DOHH2 (cell line): Measurements from ENCODE around the gene CCL22.

ENCODE experiments used
- H3F3A ChIP-seq: fragments of 200-600 bp; sonication (generic), shearing (Covaris generic); 2 replicates; pipeline ENCODE4 v1.6.0; 2016; ENCODE audit warnings: antibody characterized with exemption, mild to moderate bottlenecking; ENCODE audit not compliant: control insufficient read depth, insufficient read depth
- H3K27ac ChIP-seq: fragments of 200-600 bp; sonication (generic); 2 replicates; pipeline ENCODE4 v1.5.1; 2014; ENCODE audit warnings: low read depth, mild to moderate bottlenecking, low read length, moderate library complexity
- H3K27me3 ChIP-seq: fragments of 200-600 bp; sonication (generic); 2 replicates; pipeline ENCODE4 v1.6.1; 2014; ENCODE audit warnings: mild to moderate bottlenecking, low read length, mixed read lengths; ENCODE audit not compliant: control insufficient read depth
- H3K36me3 ChIP-seq: fragments of 200-600 bp; sonication (generic); 2 replicates; pipeline ENCODE4 v1.6.1; 2014; ENCODE audit warnings: mild to moderate bottlenecking, low read length, moderate library complexity, mixed read lengths; ENCODE audit not compliant: control insufficient read depth
- H3K4me1 ChIP-seq: fragments of 200-600 bp; sonication (generic); 2 replicates; pipeline ENCODE4 v1.6.1; 2014; ENCODE audit warnings: mild to moderate bottlenecking, low read length, mixed read lengths; ENCODE audit not compliant: control insufficient read depth
- H3K4me2 ChIP-seq: fragments of 200-600 bp; sonication (generic); 2 replicates; pipeline ENCODE4 v1.6.0; 2014; ENCODE audit warnings: mild to moderate bottlenecking, low read length, moderate library complexity
- H3K4me3 ChIP-seq: fragments of 200-600 bp; sonication (generic); 2 replicates; pipeline ENCODE4 v1.5.1; 2014; ENCODE audit warnings: mild to moderate bottlenecking, low read length, mixed read lengths
- H3K79me2 ChIP-seq: fragments of 200-600 bp; sonication (generic); 2 replicates; pipeline ENCODE4 v1.6.1; 2014; ENCODE audit warnings: mild to moderate bottlenecking, low read length, mixed read lengths; ENCODE audit not compliant: control insufficient read depth
- H3K9me2 ChIP-seq: fragments of 200-600 bp; sonication (generic); replicated peaks from 2 replicates; pipeline ENCODE4 v1.6.1; 2014; ENCODE audit warnings: mild to moderate bottlenecking, low read length, mixed read lengths; ENCODE audit not compliant: control insufficient read depth
- H3K9me3 ChIP-seq: fragments of 200-600 bp; sonication (generic); 2 replicates; pipeline ENCODE4 v1.6.1; 2014; ENCODE audit warnings: antibody characterized with exemption, low read length, mixed read lengths; ENCODE audit not compliant: control insufficient read depth, insufficient read depth
- H4K20me1 ChIP-seq: fragments of 200-600 bp; sonication (generic); 2 replicates; pipeline ENCODE4 v1.6.0; 2014; ENCODE audit warnings: low read depth, mild to moderate bottlenecking, antibody characterized with exemption, low read length, moderate library complexity; ENCODE audit not compliant: control insufficient read depth, insufficient read depth
- CTCF ChIP-seq: fragments of 200-600 bp; sonication (generic); IDR thresholded peaks from one replicate; pipeline ENCODE4 v1.5.1; 2014; ENCODE audit warnings: antibody characterized with exemption, mild to moderate bottlenecking, low read depth, low read length; ENCODE audit not compliant: poor library complexity, severe bottlenecking
- EZH2phosphoT487 ChIP-seq: fragments of 200-600 bp; sonication (generic); IDR thresholded peaks from 2 replicates; pipeline ENCODE4 v1.6.1; 2017; ENCODE audit warnings: borderline replicate concordance, mild to moderate bottlenecking, antibody characterized with exemption, low read length, moderate library complexity, mixed read lengths

The CCL22 gene

GRCh38 chr16:57361404-57361803, 2.8 kb downstream of the CCL22 start:
- H3F3A ChIP-seq, result no peaks in the 10 kb centered on the region
- no peak for TF ChIP-seq EZH2phosphoT487
- TF ChIP-seq CTCF, result no peak
- H3K4me2 ChIP-seq, result no peak overlapping the region
- no peak overlapping the region for H3K4me3 ChIP-seq
- no peak overlapping the region for H3K27ac ChIP-seq
- H3K9me2 ChIP-seq, result no peaks in the 10 kb centered on the region
- H3K36me3 ChIP-seq, result no peaks in the 10 kb centered on the region
- no peaks in the 10 kb centered on the region for H3K4me1 ChIP-seq
- H4K20me1 ChIP-seq, result no peaks in the 10 kb centered on the region
- H3K79me2 ChIP-seq, result no peaks in the 10 kb centered on the region
- peaks cover 30% of the 10 kb centered on the region for H3K27me3 ChIP-seq
- H3K9me3 ChIP-seq, result no peaks in the 10 kb centered on the region

- Histone ChIP-seq H3K9me3 (no peaks in the 10 kb centered on the region), H3K4me1 (no peaks in the 10 kb centered on the region), H3K4me3 (no peak overlapping the region), H3K4me2 (no peak overlapping the region), H3K9me2 (no peaks in the 10 kb centered on the region), H3K79me2 (no peaks in the 10 kb centered on the region), H4K20me1 (no peaks in the 10 kb centered on the region), H3K27ac (no peak overlapping the region), H3K36me3 (no peaks in the 10 kb centered on the region), H3K27me3 (peaks cover 39% of the 10 kb centered on the region), H3F3A (no peaks in the 10 kb centered on the region)
- no peak for TF ChIP-seq CTCF
- no peak for TF ChIP-seq EZH2phosphoT487
Measured at GRCh38 chr16:57364143-57364542, 5.6 kb downstream of the CCL22 start.

- H4K20me1 ChIP-seq, result no peaks in the 10 kb centered on the region
- H3K9me2 ChIP-seq, result no peaks in the 10 kb centered on the region
- no peaks in the 10 kb centered on the region for H3K4me1 ChIP-seq
- no peak overlapping the region for H3K4me3 ChIP-seq
- no peaks in the 10 kb centered on the region for H3F3A ChIP-seq
- H3K36me3 ChIP-seq, result no peaks in the 10 kb centered on the region
- no peak for TF ChIP-seq EZH2phosphoT487
- TF ChIP-seq CTCF, result no peak
- H3K4me2 ChIP-seq, result no peak overlapping the region
- H3K79me2 ChIP-seq, result no peaks in the 10 kb centered on the region
- no peak overlapping the region for H3K27ac ChIP-seq
- peaks cover 32% of the 10 kb centered on the region for H3K27me3 ChIP-seq
- no peaks in the 10 kb centered on the region for H3K9me3 ChIP-seq
Measured at GRCh38 chr16:57366544-57367040, 8.0 kb downstream of the CCL22 start.
